Mesendoderm (in vitro differentiated cells): ENCODE measurements around the gene CDH23.
"Not testable (repeated sequence)": the region's sequence is repeated elsewhere in the genome, so short reads cannot be mapped to it uniquely, and the experiment has no call there.

Experiments
- DNase-seq: peaks from one replicate; pipeline ENCODE4 v3.0.0; 2013
- H2AK5ac ChIP-seq: 2 replicates; pipeline ENCODE4 v1.6.1; 2013; ENCODE audit warnings: low read length, inconsistent platforms
- H2BK120ac ChIP-seq: 2 replicates; pipeline ENCODE4 v1.6.1; 2013; ENCODE audit warnings: low read depth, mild to moderate bottlenecking, low read length, moderate library complexity, mixed read lengths
- H2BK15ac ChIP-seq: replicated peaks from 2 replicates; pipeline ENCODE4 v1.6.1; 2013; ENCODE audit warnings: low read depth, mild to moderate bottlenecking, moderate library complexity
- H2BK5ac ChIP-seq: 2 replicates; pipeline ENCODE4 v1.6.1; 2013; ENCODE audit warnings: low read length, inconsistent platforms
- H3K18ac ChIP-seq: 2 replicates; pipeline ENCODE4 v1.6.1; 2013; ENCODE audit warnings: mild to moderate bottlenecking, low read length, mixed read lengths
- H3K23ac ChIP-seq: one replicate; pipeline ENCODE4 v1.6.1; 2013; ENCODE audit warnings: low read length
- H3K27ac ChIP-seq: 2 replicates; pipeline ENCODE4 v1.5.1; 2013; ENCODE audit warnings: low read depth, mild to moderate bottlenecking, inconsistent platforms, low read length, moderate library complexity
- H3K27me3 ChIP-seq: 2 replicates; pipeline ENCODE4 v1.6.1; 2013; ENCODE audit warnings: low read length, control low read depth, mild to moderate bottlenecking, inconsistent platforms; ENCODE audit not compliant: insufficient read depth, poor library complexity
- H3K36me3 ChIP-seq: 2 replicates; pipeline ENCODE4 v1.6.1; 2013; ENCODE audit warnings: low read length, inconsistent platforms; ENCODE audit not compliant: control insufficient read depth, insufficient read depth
- H3K4ac ChIP-seq: one replicate; pipeline ENCODE4 v1.6.1; 2013; ENCODE audit warnings: low read depth, mild to moderate bottlenecking, low read length, moderate library complexity
- H3K4me1 ChIP-seq: 2 replicates; pipeline ENCODE4 v1.6.1; 2013; ENCODE audit warnings: low read depth, low read length, inconsistent platforms; ENCODE audit not compliant: control insufficient read depth
- H3K4me2 ChIP-seq: 2 replicates; pipeline ENCODE4 v1.6.1; 2013; ENCODE audit warnings: low read length
- H3K4me3 ChIP-seq: 2 replicates; pipeline ENCODE4 v1.5.1; 2013; ENCODE audit warnings: mild to moderate bottlenecking, low read length
- H3K56ac ChIP-seq: one replicate; pipeline ENCODE4 v1.6.1; 2013; ENCODE audit warnings: low read length
- H3K79me1 ChIP-seq: 2 replicates; pipeline ENCODE4 v1.6.1; 2013; ENCODE audit warnings: low read length, inconsistent platforms
- H3K79me2 ChIP-seq: 2 replicates; pipeline ENCODE4 v1.6.1; 2013; ENCODE audit warnings: mild to moderate bottlenecking, low read length; ENCODE audit not compliant: control insufficient read depth, insufficient read depth
- H3K9ac ChIP-seq: 2 replicates; pipeline ENCODE4 v1.6.1; 2013; ENCODE audit warnings: low read length, inconsistent platforms
- H4K5ac ChIP-seq: one replicate; pipeline ENCODE4 v1.6.1; 2013; ENCODE audit warnings: low read length
- H4K8ac ChIP-seq: one replicate; pipeline ENCODE4 v1.6.1; 2013; ENCODE audit warnings: low read depth, mild to moderate bottlenecking, control low read depth, low read length, moderate library complexity
- WGBS: extraction: QIAGEN DNeasy Blood & Tissue Kit; methylation state at CpG from one replicate; pipeline ENCODE4 v1.1.7; 2013; ENCODE audit warnings: low lambda C conversion rate, missing lambda C conversion rate; ENCODE audit not compliant: insufficient coverage; ENCODE audit errors: extremely low coverage; 5-methylcytosine and 5-hydroxymethylcytosine counted together

The CDH23 gene

GRCh38 chr10:71597821-71598498 is 201.2 kb downstream of the CDH23 start:
- Histone ChIP-seq H3K18ac (no peak overlapping the region), H3K9ac (no peak overlapping the region), H4K8ac (no peak overlapping the region), H3K27ac (no peak overlapping the region), H3K4ac (no peak overlapping the region), H4K5ac (no peak overlapping the region), H3K56ac (no peak overlapping the region), H3K36me3 (no peaks in the 10 kb centered on the region), H3K23ac (no peak overlapping the region), H3K79me1 (no peaks in the 10 kb centered on the region), H2BK5ac (no peak overlapping the region), H3K4me2 (no peak overlapping the region), H3K4me3 (no peak overlapping the region), H2AK5ac (no peak overlapping the region), H3K4me1 (no peaks in the 10 kb centered on the region), H2BK120ac (no peak overlapping the region), H2BK15ac (no peak overlapping the region), H3K79me2 (no peaks in the 10 kb centered on the region), H3K27me3 (no peaks in the 10 kb centered on the region)
- DNase-seq, result no peak
- WGBS, result no CpG with 5 or more reads among the region's 12 CpGs

GRCh38 chr10:71598621-71599055 is 201.9 kb downstream of the CDH23 start:
- no peak overlapping the region for H2BK15ac ChIP-seq
- no peaks in the 10 kb centered on the region for H3K4me1 ChIP-seq
- no peaks in the 10 kb centered on the region for H3K79me2 ChIP-seq
- H3K79me1 ChIP-seq, result no peaks in the 10 kb centered on the region
- DNase-seq, result no peak
- no peak overlapping the region for H4K5ac ChIP-seq
- H2AK5ac ChIP-seq, result no peak overlapping the region
- H3K9ac ChIP-seq, result no peak overlapping the region
- WGBS, result no CpG with 5 or more reads among the region's 10 CpGs
- H3K27me3 ChIP-seq, result no peaks in the 10 kb centered on the region
- H3K18ac ChIP-seq, result no peak overlapping the region
- no peak overlapping the region for H3K4me2 ChIP-seq
- H4K8ac ChIP-seq, result no peak overlapping the region
- H3K4ac ChIP-seq, result no peak overlapping the region
- no peaks in the 10 kb centered on the region for H3K36me3 ChIP-seq
- no peak overlapping the region for H2BK5ac ChIP-seq
- H3K27ac ChIP-seq, result no peak overlapping the region
- H3K23ac ChIP-seq, result no peak overlapping the region
- no peak overlapping the region for H3K56ac ChIP-seq
- H2BK120ac ChIP-seq, result no peak overlapping the region
- H3K4me3 ChIP-seq, result no peak overlapping the region

GRCh38 chr10:71599518-71599917 is 202.8 kb downstream of the CDH23 start:
- Histone ChIP-seq H3K79me2 (no peaks in the 10 kb centered on the region), H3K23ac (no peak overlapping the region), H3K4ac (no peak overlapping the region), H2BK120ac (no peak overlapping the region), H3K4me2 (no peak overlapping the region), H4K8ac (no peak overlapping the region), H4K5ac (no peak overlapping the region), H3K27ac (no peak overlapping the region), H3K56ac (no peak overlapping the region), H2AK5ac (no peak overlapping the region), H2BK15ac (no peak overlapping the region), H3K4me3 (no peak overlapping the region), H3K9ac (no peak overlapping the region), H3K79me1 (no peaks in the 10 kb centered on the region), H3K18ac (no peak overlapping the region), H3K27me3 (no peaks in the 10 kb centered on the region), H3K4me1 (no peaks in the 10 kb centered on the region), H2BK5ac (no peak overlapping the region), H3K36me3 (no peaks in the 10 kb centered on the region)
- no CpG with 5 or more reads among the region's 2 CpGs for WGBS
- no peak for DNase-seq

GRCh38 chr10:71600242-71600641 is 203.5 kb downstream of the CDH23 start:
- not testable (repeated sequence) for H3K4me2 ChIP-seq, H3K79me2 ChIP-seq, H3K27ac ChIP-seq, H2BK15ac ChIP-seq, H4K8ac ChIP-seq, H3K4ac ChIP-seq, DNase-seq, H3K36me3 ChIP-seq, H2BK120ac ChIP-seq, H3K18ac ChIP-seq, H2AK5ac ChIP-seq, H3K56ac ChIP-seq, H3K9ac ChIP-seq, H2BK5ac ChIP-seq, H4K5ac ChIP-seq, H3K79me1 ChIP-seq, H3K4me3 ChIP-seq, H3K27me3 ChIP-seq, H3K23ac ChIP-seq, H3K4me1 ChIP-seq
- no CpG with 5 or more reads among the region's 8 CpGs for WGBS

GRCh38 chr10:71600849-71601248 is 204.1 kb downstream of the CDH23 start:
- H3K36me3 ChIP-seq, result no peaks in the 10 kb centered on the region
- H4K5ac ChIP-seq, result no peak overlapping the region
- H3K9ac ChIP-seq, result no peak overlapping the region
- H2BK5ac ChIP-seq, result no peak overlapping the region
- no peak overlapping the region for H3K18ac ChIP-seq
- no peak overlapping the region for H2BK15ac ChIP-seq
- no peak overlapping the region for H3K23ac ChIP-seq
- no peaks in the 10 kb centered on the region for H3K4me1 ChIP-seq
- H3K27me3 ChIP-seq, result no peaks in the 10 kb centered on the region
- H3K4me2 ChIP-seq, result no peak overlapping the region
- no peak for DNase-seq
- H4K8ac ChIP-seq, result no peak overlapping the region
- no peak overlapping the region for H3K4ac ChIP-seq
- H2BK120ac ChIP-seq, result no peak overlapping the region
- no peaks in the 10 kb centered on the region for H3K79me2 ChIP-seq
- H3K56ac ChIP-seq, result no peak overlapping the region
- H3K27ac ChIP-seq, result no peak overlapping the region
- WGBS, result no CpG with 5 or more reads among the region's 2 CpGs
- no peak overlapping the region for H2AK5ac ChIP-seq
- H3K79me1 ChIP-seq, result no peaks in the 10 kb centered on the region
- no peak overlapping the region for H3K4me3 ChIP-seq

GRCh38 chr10:71601273-71601672 is 204.6 kb downstream of the CDH23 start:
- Histone ChIP-seq H3K27ac (no peak overlapping the region), H3K36me3 (no peaks in the 10 kb centered on the region), H3K4ac (no peak overlapping the region)

More at GRCh38 chr10:71601273-71601672, 204.6 kb downstream of the CDH23 start:
- H3K79me1 ChIP-seq, result no peaks in the 10 kb centered on the region
- no peak overlapping the region for H4K8ac ChIP-seq
- H4K5ac ChIP-seq, result no peak overlapping the region
- no peak overlapping the region for H3K4me2 ChIP-seq
- no peaks in the 10 kb centered on the region for H3K4me1 ChIP-seq
- no peak overlapping the region for H3K23ac ChIP-seq
- no peak overlapping the region for H3K56ac ChIP-seq
- no peak overlapping the region for H2BK120ac ChIP-seq
- H3K18ac ChIP-seq, result no peak overlapping the region
- no peaks in the 10 kb centered on the region for H3K27me3 ChIP-seq
- no peak overlapping the region for H2BK5ac ChIP-seq
- H3K4me3 ChIP-seq, result no peak overlapping the region
- H2BK15ac ChIP-seq, result no peak overlapping the region
- no peak overlapping the region for H2AK5ac ChIP-seq
- WGBS, result no CpG with 5 or more reads among the region's 5 CpGs
- no peaks in the 10 kb centered on the region for H3K79me2 ChIP-seq
- DNase-seq, result no peak
- no peak overlapping the region for H3K9ac ChIP-seq
